Neuronal stem cell (in vitro differentiated cells): ENCODE results near the gene NDUFB6.
"Not testable (repeated sequence)": the region's sequence is repeated elsewhere in the genome, so short reads cannot be mapped to it uniquely, and the experiment has no call there.

Experiments
- DNase-seq: peaks from one replicate; pipeline ENCODE4 v3.0.0-alpha.2; 2013; ENCODE audit warnings: low spot score
- H2AFZ ChIP-seq: one replicate; pipeline ENCODE4 v1.6.1; 2013; ENCODE audit warnings: mild to moderate bottlenecking, low read length, inconsistent platforms
- H2AK5ac ChIP-seq: 2 replicates; pipeline ENCODE4 v1.6.1; 2013; ENCODE audit warnings: low read depth, mild to moderate bottlenecking, inconsistent platforms, low read length, moderate library complexity, mixed read lengths
- H2BK120ac ChIP-seq: 2 replicates; pipeline ENCODE4 v1.6.1; 2013; ENCODE audit warnings: low read depth, mild to moderate bottlenecking, inconsistent platforms, low read length, moderate library complexity, mixed read lengths
- H2BK12ac ChIP-seq: one replicate; pipeline ENCODE4 v1.6.1; 2013; ENCODE audit warnings: low read length, inconsistent platforms
- H2BK15ac ChIP-seq: 2 replicates; pipeline ENCODE4 v1.6.1; 2013; ENCODE audit warnings: mild to moderate bottlenecking, low read length, inconsistent platforms, mixed read lengths
- H2BK5ac ChIP-seq: one replicate; pipeline ENCODE4 v1.6.1; 2013; ENCODE audit warnings: inconsistent platforms, mild to moderate bottlenecking, low read length, moderate library complexity
- H3K14ac ChIP-seq: one replicate; pipeline ENCODE4 v1.6.1; 2013; ENCODE audit warnings: low read length, inconsistent platforms
- H3K18ac ChIP-seq: 2 replicates; pipeline ENCODE4 v1.6.1; 2013; ENCODE audit warnings: low read length, inconsistent platforms
- H3K23ac ChIP-seq: 2 replicates; pipeline ENCODE4 v1.6.1; 2013; ENCODE audit warnings: low read depth, mild to moderate bottlenecking, mixed read lengths, low read length, inconsistent platforms; ENCODE audit not compliant: poor library complexity
- H3K27ac ChIP-seq: replicated peaks from 3 replicates; pipeline ENCODE4 v1.5.1; 2013; ENCODE audit warnings: low read length, inconsistent platforms
- H3K27me3 ChIP-seq, 3 experiments: 2 replicates each; pipeline ENCODE4 v1.6.1; 2013; ENCODE audit warnings: low read length in 3 of 3, mild to moderate bottlenecking in 2 of 3, inconsistent platforms in 1 of 3, low read depth in 1 of 3, mixed read lengths in 1 of 3, moderate library complexity in 1 of 3; ENCODE audit not compliant: control insufficient read depth in 3 of 3, insufficient read depth in 3 of 3
- H3K36me3 ChIP-seq, 2 donors: replicated peaks in 1 of 2; 2 replicates each; pipeline ENCODE4 v1.6.1; 2013; ENCODE audit warnings: low read length in 2 of 2; ENCODE audit not compliant: control insufficient read depth in 2 of 2, insufficient read depth in 2 of 2
- H3K4ac ChIP-seq: 2 replicates; pipeline ENCODE4 v1.6.1; 2013; ENCODE audit warnings: inconsistent platforms, mild to moderate bottlenecking, low read length, moderate library complexity
- H3K4me1 ChIP-seq, 2 donors: 1 replicate in 1 of 2; 2 replicates in 1 of 2; pipeline ENCODE4 v1.6.1; 2013; ENCODE audit warnings: low read length in 2 of 2, low read depth in 1 of 2; ENCODE audit not compliant: control insufficient read depth in 2 of 2, insufficient read depth in 1 of 2
- H3K4me2 ChIP-seq: one replicate; pipeline ENCODE4 v1.6.1; 2013; ENCODE audit warnings: mild to moderate bottlenecking, low read length, inconsistent platforms; ENCODE audit not compliant: insufficient read depth, poor library complexity, severe bottlenecking
- H3K4me3 ChIP-seq, 2 donors: 2 replicates each; pipeline ENCODE4 v1.5.1; 2013; ENCODE audit warnings: low read length in 2 of 2, mild to moderate bottlenecking in 2 of 2, inconsistent platforms in 1 of 2, moderate library complexity in 1 of 2
- H3K79me1 ChIP-seq: one replicate; pipeline ENCODE4 v1.6.1; 2013; ENCODE audit warnings: low read depth, mild to moderate bottlenecking, inconsistent platforms, low read length, moderate library complexity
- H3K9ac ChIP-seq: one replicate; pipeline ENCODE4 v1.6.1; 2013; ENCODE audit warnings: mild to moderate bottlenecking, low read depth, low read length, inconsistent platforms; ENCODE audit not compliant: poor library complexity
- H3K9me3 ChIP-seq, 2 donors: replicated peaks in 1 of 2; 2 replicates each; pipeline versions ENCODE3 to v1.6.1; 2013; ENCODE audit warnings: low read length in 2 of 2, mild to moderate bottlenecking in 2 of 2, inconsistent platforms in 1 of 2, low read depth in 1 of 2, mixed read lengths in 1 of 2, moderate library complexity in 1 of 2; ENCODE audit not compliant: control insufficient read depth in 2 of 2, insufficient read depth in 1 of 2
- H4K8ac ChIP-seq: one replicate; pipeline ENCODE4 v1.6.1; 2013; ENCODE audit warnings: low read depth, mild to moderate bottlenecking, inconsistent platforms, low read length, moderate library complexity
- H4K91ac ChIP-seq: one replicate; pipeline ENCODE4 v1.6.1; 2013; ENCODE audit warnings: low read length, low read depth, mild to moderate bottlenecking, inconsistent platforms; ENCODE audit not compliant: poor library complexity
- WGBS, 2 donors: extraction: QIAGEN DNeasy Blood & Tissue Kit; methylation state at CpG; one replicate each; pipeline ENCODE4 v1.1.7; 2013; ENCODE audit warnings: missing lambda C conversion rate in 2 of 2, mixed read lengths in 1 of 2; ENCODE audit not compliant: insufficient read length in 2 of 2, insufficient replicate concordance in 1 of 2; ENCODE audit errors: extremely low coverage in 2 of 2; 5-methylcytosine and 5-hydroxymethylcytosine counted together

The NDUFB6 gene

GRCh38 chr9:32550562-32551275, 22.2 kb downstream of the NDUFB6 start:
- Histone ChIP-seq H3K9me3 (peaks cover 0 to 5% of the 10 kb centered on the region in 2 donors), H3K4me2 (peak overlapping the region; percentile 82), H3K9ac (peak overlapping the region; percentile 89), H3K18ac (peak overlapping the region; percentile 73), H3K14ac (peak overlapping the region; percentile 92), H2BK12ac (no peak overlapping the region), H2BK15ac (no peak overlapping the region), H3K79me1 (peaks cover 2% of the 10 kb centered on the region), H2BK5ac (no peak overlapping the region), H3K36me3 (peaks cover 5 to 47% of the 10 kb centered on the region in 2 donors), H3K27ac (peak overlapping the region; percentile 81), H3K23ac (peak overlapping the region; percentile 52), H2AFZ (peak overlapping the region; percentile 93), H3K4me1 (peaks cover 2 to 3% of the 10 kb centered on the region in 2 donors), H2BK120ac (no peak overlapping the region), H4K8ac (no peak overlapping the region), H2AK5ac (peak overlapping the region; percentile 6), H3K4ac (no peak overlapping the region), H3K4me3 (peak overlapping the region; percentile 66 to 98), H4K91ac (no peak overlapping the region), H3K27me3 (no peaks in the 10 kb centered on the region)
- peak; percentile 97 for DNase-seq
- WGBS, 2 donors, result no CpG with 5 or more reads among the region's 75 CpGs

- H3K9ac ChIP-seq, result peak overlapping the region; percentile 89
- no CpG with 5 or more reads among the region's 10 CpGs for WGBS, 2 donors
- no peak overlapping the region for H3K4ac ChIP-seq
- peak overlapping the region; percentile 82 for H2AFZ ChIP-seq
- H3K4me2 ChIP-seq, result peak overlapping the region; percentile 29
- H3K4me1 ChIP-seq, result peaks cover 2 to 3% of the 10 kb centered on the region in 2 donors
- H3K36me3 ChIP-seq, result peaks cover 5 to 47% of the 10 kb centered on the region in 2 donors
- H2BK15ac ChIP-seq, result no peak overlapping the region
- no peak overlapping the region for H3K18ac ChIP-seq
- no peak overlapping the region for H2BK120ac ChIP-seq
- peak overlapping the region; percentile 92 for H3K14ac ChIP-seq
- H3K4me3 ChIP-seq, result peak overlapping the region; percentile 66 to 95
- H3K9me3 ChIP-seq, result peaks cover 0 to 5% of the 10 kb centered on the region in 2 donors
- H2AK5ac ChIP-seq, result no peak overlapping the region
- H4K8ac ChIP-seq, result no peak overlapping the region
- no peak overlapping the region for H2BK12ac ChIP-seq
- H3K79me1 ChIP-seq, result peaks cover 2% of the 10 kb centered on the region
- no peaks in the 10 kb centered on the region for H3K27me3 ChIP-seq
- DNase-seq, result peak; percentile 12
- peak overlapping the region; percentile 74 for H3K27ac ChIP-seq
- H3K23ac ChIP-seq, result no peak overlapping the region
- no peak overlapping the region for H2BK5ac ChIP-seq
- H4K91ac ChIP-seq, result no peak overlapping the region
Observed at GRCh38 chr9:32550150-32550561, 22.8 kb downstream of the NDUFB6 start.

- not testable (repeated sequence) for H4K8ac ChIP-seq, H3K9ac ChIP-seq, H2BK15ac ChIP-seq, H2BK120ac ChIP-seq, H2BK12ac ChIP-seq, H2BK5ac ChIP-seq, H3K18ac ChIP-seq, H3K79me1 ChIP-seq, H3K4me3 ChIP-seq, H3K4ac ChIP-seq, H3K4me1 ChIP-seq, H2AFZ ChIP-seq, H2AK5ac ChIP-seq, H3K23ac ChIP-seq, H3K14ac ChIP-seq, H3K27me3 ChIP-seq, H3K27ac ChIP-seq, H3K4me2 ChIP-seq, DNase-seq, H3K9me3 ChIP-seq, H4K91ac ChIP-seq
- no CpG with 5 or more reads among the region's 20 CpGs for WGBS, 2 donors
- peaks cover 5 to 56% of the 10 kb centered on the region in 2 donors for H3K36me3 ChIP-seq
Observed at GRCh38 chr9:32548213-32548612, 24.7 kb downstream of the NDUFB6 start.

GRCh38 chr9:32545884-32546283, 27.1 kb downstream of the NDUFB6 start:
- Histone ChIP-seq H2AK5ac (no peak overlapping the region), H3K79me1 (peaks cover 2% of the 10 kb centered on the region)
- WGBS, 2 donors, result no CpG with 5 or more reads among the region's 1 CpG

More at GRCh38 chr9:32545884-32546283, 27.1 kb downstream of the NDUFB6 start:
- Histone ChIP-seq H3K27ac (no peak overlapping the region), H4K8ac (no peak overlapping the region), H3K9me3 (peaks cover 0 to 5% of the 10 kb centered on the region in 2 donors), H3K18ac (no peak overlapping the region), H3K4ac (no peak overlapping the region), H3K14ac (no peak overlapping the region), H3K4me2 (no peak overlapping the region), H3K4me3 (no peak overlapping the region), H2BK12ac (no peak overlapping the region), H3K27me3 (no peaks in the 10 kb centered on the region), H2BK5ac (no peak overlapping the region), H3K23ac (no peak overlapping the region), H3K9ac (no peak overlapping the region), H4K91ac (no peak overlapping the region), H2BK15ac (no peak overlapping the region), H2AFZ (no peak overlapping the region), H3K4me1 (peaks cover 2 to 3% of the 10 kb centered on the region in 2 donors), H3K36me3 (peaks cover 14 to 79% of the 10 kb centered on the region in 2 donors), H2BK120ac (no peak overlapping the region)
- DNase-seq, result no peak
